CD4-positive, alpha-beta T cell treated with Interleukin-1 beta for 1 hour (primary cell): ENCODE results near the gene FBXO27.

Experiments used
- DNase-seq, 2 donors: peaks; one replicate each; pipeline ENCODE4 v3.0.0-alpha.2; 2020 to 2022

The FBXO27 gene

GRCh38 chr19:38985262-38985661, 47.1 kb downstream of the FBXO27 start:
- no peak for DNase-seq

GRCh38 chr19:38980583-38981374, 51.6 kb downstream of the FBXO27 start:
- no peak for DNase-seq

DNA sequence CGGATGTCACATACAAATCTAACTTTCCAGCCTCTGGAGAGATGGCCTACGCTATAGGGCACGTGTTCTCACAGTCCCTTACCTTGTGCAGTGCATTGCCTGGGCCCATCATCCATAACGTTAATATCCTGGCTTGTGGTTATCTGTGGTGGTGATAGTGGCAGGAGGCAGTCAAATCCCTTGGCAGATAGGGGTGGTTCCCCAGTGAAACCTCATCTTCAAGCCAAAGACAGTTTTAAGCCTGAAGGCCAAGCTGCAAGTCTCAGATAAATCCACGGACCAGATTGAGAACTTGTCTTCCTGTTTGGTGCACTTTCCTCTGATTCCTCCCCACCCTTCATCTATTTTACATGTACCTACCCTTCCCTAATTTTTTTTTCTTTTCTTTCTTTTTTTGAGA, 52.5 kb downstream of the FBXO27 start:
- DNase-seq, result no peak

GRCh38 chr19:38978326-38978689, 54.0 kb downstream of the FBXO27 start:
- no peak for DNase-seq

- DNase-seq, result no peak
Observed at GRCh38 chr19:38977445-38978325, 54.7 kb downstream of the FBXO27 start.

DNA sequence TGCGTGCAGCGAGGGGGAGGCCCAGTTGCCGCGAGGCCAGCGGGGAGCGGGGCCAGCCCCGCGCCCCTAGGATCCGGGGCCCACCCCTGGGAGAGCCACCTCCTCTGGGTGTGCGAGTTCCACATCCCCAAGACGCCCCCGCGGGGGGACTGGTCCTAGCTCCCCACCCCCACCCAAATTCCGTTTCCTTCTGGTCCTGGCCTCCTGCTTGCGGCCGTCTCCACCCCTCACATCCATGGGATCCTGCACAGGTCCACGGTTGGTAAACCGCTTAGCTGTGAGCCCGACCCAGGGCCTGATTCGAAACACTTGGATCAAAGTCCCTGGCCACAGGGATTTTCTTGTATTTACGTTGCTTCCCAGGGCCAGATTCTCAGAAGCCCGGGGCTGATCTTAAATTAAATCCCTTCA, 56.5 kb downstream of the FBXO27 start:
- DNase-seq, result no peak

DNA sequence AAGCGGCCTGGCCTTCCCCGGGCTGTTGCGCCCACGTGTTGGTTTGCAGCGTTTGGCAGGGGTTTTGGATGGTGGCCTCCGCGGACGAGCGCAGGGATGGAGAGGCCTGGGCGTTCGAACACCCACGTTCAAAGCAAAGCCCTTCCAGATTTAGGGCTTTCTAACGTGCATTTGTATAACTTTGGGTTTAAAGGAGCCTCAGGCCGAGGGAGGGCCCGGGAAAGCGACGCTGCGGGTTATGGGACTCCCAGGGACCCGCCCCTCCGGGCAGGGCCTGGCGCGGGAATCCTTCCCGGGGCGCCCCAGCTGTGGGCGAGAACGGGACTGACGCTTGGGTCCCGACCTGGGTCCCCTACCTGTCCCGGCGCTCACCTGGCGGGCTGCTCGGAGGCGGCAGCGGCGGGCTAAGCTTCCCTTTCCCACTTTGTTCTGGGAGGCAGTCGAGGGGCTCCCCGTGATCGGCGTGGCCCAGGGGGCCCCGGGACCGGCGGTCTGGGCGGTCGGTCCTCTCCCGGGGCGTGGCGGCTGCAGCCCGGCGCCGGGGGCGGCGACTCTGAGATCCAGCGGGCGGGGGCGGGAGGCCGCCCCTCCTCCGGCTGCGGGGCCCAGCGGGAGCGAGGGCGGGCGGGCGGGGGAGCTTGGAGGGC, 57.0 kb downstream of the FBXO27 start, which contains the start of gene FBXO17:
TSS of gene FBXO17 (minus strand) at position 529 of the 647 bp plus-strand sequence. CDS start 25,423 bp downstream, outside the sequence.
- no peak for DNase-seq

DNA sequence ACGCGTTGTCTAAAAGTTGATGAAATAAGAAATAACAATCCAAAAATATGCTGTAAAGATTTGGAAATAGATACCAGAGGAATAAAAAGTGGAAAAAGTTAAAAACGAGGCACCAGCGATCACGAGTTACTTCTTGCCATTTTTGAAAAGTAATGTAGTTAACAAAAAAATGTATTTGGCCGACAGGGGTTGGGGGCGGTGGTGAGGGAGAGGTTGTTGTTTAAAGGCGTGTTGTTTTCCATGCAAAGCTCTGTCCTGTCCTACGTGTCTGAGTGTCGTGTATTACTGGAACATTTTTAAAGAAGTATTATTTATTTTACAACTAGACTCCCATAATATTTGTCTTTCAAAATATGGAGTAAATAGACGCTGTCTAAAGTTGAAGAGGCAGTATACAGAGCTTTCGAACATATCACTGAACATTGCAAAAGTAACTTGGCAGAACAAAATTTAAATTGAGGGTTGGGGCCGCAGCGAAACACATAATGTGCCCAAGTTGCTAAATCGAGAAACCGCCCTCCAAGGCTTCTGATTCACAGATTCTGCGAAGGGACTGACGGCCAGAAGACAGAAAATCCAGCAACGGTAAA, 57.6 kb downstream of the FBXO27 start:
- DNase-seq, result no peak
